ENCODE measurements around the gene TOMM7.
A peak's percentile ranks its signal among the peaks of the same experiment; 100 is the strongest.

The TOMM7 gene

DNA sequence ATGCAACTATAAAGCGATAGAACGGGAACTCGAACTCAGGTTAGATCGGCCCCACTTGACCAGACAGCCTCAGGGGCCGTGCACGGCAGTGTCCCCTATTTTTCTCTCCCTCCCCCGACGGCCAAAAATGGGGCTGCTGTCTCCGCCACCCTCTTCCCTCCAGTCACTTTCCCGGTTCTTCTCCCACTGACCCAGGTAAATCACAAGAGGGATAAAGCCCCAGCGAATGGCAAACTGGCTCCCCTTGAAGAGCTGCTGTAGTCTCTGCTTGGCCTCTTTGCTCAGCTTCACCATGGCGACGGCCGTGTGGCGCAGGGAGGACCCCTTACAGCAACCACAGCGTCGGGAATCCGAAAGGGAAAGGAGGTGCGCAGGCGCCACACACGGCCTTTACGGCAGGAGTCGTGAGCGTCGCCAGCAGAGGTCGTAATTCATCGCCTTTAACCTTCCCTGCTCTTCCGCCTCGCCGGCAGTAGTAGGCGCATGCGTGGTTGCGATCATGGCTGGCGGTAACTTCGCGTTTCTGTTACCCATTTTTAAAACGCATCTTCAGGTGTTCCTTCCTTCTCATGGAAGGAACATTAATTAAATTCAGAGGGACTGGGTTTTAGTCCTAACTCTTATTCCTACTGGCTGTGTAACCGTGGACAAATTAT, at the start of gene TOMM7:
Gene TOMM7, minus strand, starts transcription at position 364 of the 656 bp plus-strand sequence. Its CDS starts 70 bp downstream, at position 294.
- peaks cover 6% of the 10 kb centered on the region for H3K36me3 Mint-ChIP-seq
- H3K4me3 Mint-ChIP-seq, result peak within 1 kb of the TSS; percentile 96
- H3K27ac Mint-ChIP-seq, result peak within 1 kb of the TSS; percentile 94
- H3K4me1 Mint-ChIP-seq, result peaks cover 23% of the 10 kb centered on the region
- no peaks in the 10 kb centered on the region for H3K9me3 Mint-ChIP-seq
- no peaks in the 10 kb centered on the region for H3K27me3 Mint-ChIP-seq
- peak; percentile 97 for ATAC-seq

DNA sequence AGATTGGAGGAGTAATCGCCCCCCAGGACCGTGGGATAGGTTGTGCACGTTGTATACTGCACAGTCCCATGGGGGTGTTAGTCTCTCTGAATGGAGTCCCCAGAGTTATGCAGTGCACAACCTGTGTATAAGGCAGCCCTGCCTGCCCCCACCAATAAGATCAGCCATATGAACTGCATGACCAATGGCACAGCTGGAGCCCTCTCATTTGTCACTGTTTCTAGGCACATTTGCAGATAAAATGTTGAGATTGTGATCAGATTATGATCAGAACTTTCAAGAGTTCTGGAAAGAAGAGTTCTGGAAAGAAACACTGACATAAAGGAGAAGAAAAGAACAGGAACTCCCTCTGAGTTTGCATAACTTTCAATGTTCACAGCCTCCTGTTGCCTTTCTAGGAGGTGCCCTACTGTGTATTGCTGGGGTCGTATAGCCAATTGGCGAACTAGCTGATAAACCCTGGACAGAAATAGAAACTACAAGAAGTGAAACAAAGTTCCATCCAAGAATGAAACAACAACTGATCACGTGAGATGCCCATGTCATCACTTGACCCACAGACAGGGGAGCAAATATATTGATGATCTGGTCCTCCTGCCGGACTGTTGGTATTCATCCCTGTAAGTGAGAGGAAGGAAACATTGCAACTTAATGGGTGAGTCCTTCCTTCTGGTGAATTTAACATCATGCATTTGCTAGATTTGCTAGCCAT, 49.6 kb upstream of the TOMM7 start:
- Mint-ChIP-seq H3K27me3 (no peaks in the 10 kb centered on the region), H3K4me1 (peaks cover 42% of the 10 kb centered on the region), H3K27ac (peak overlapping the region; percentile 76), H3K36me3 (peaks cover 17% of the 10 kb centered on the region), H3K9me3 (no peaks in the 10 kb centered on the region), H3K4me3 (peak overlapping the region; percentile 67)
- peak; percentile 98 for ATAC-seq

DNA sequence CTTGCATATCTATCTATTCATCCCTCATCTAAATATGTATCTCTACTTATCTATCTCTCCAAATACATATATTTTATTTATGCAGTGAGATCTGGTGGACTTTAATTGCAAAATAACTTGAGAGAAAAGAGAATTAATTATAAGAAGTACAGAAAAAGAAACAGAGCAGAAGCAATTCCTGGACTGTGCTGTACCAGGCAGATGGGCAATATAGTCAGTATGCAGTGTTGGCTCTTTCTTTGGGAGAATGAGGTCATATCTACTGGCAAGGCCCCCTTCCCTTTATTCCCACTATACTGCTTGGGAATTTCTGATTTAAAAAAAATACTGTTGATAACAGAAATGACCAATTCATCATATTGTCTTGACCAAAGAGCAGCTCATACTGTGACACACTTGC, 49.0 kb upstream of the TOMM7 start:
- no peak for ATAC-seq
- Mint-ChIP-seq H3K9me3 (no peaks in the 10 kb centered on the region), H3K27ac (peak overlapping the region; percentile 76), H3K4me1 (peaks cover 43% of the 10 kb centered on the region), H3K4me3 (peak overlapping the region; percentile 67), H3K27me3 (no peaks in the 10 kb centered on the region), H3K36me3 (peaks cover 17% of the 10 kb centered on the region)

DNA sequence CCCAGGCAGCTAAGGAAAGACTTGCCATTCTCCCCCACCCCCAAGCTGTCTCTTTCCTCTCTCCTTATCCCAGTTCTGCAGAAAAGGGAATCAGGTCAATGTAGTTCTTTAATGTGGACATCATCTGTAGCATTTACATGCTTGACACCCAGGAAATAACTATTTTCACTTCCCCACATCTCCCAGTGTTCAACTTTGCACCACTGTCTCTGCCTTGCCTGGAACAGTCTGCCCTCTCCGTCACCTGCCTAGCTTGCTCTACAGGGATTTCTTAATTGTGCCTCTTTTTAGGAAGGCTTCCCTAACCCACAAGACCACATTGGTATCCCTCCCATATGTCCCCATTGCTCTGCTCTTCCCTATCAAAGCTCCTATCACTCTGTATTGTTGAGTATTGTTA, 45.9 kb upstream of the TOMM7 start:
- Mint-ChIP-seq H3K27me3 (no peaks in the 10 kb centered on the region), H3K4me1 (peaks cover 57% of the 10 kb centered on the region), H3K27ac (peak overlapping the region; percentile 47), H3K36me3 (peaks cover 37% of the 10 kb centered on the region), H3K9me3 (no peaks in the 10 kb centered on the region), H3K4me3 (no peak overlapping the region)
- ATAC-seq, result no peak

DNA sequence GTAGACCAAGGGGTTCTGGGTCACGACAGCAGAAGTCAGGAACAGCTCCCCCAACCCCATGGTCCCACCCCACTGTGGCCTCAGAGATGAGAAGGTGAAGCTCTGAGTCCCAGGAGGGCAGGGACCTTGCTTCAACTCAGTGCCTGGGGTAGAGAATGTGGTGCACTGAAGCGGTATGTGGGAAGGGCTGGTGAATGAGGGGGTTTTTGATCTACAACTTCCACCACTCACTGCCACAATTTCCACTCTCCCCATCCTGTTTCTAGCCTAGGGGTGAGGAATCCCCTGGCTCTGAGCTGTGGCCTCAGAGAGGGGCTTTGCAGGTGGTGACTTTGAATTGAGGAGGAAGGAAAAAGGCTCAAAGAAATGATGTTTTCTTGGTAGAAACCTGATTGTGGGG, 44.9 kb upstream of the TOMM7 start:
- Mint-ChIP-seq H3K4me1 (peaks cover 52% of the 10 kb centered on the region), H3K27me3 (no peaks in the 10 kb centered on the region), H3K4me3 (no peak overlapping the region), H3K9me3 (no peaks in the 10 kb centered on the region), H3K27ac (peak overlapping the region; percentile 21), H3K36me3 (peaks cover 42% of the 10 kb centered on the region)
- ATAC-seq, result no peak

DNA sequence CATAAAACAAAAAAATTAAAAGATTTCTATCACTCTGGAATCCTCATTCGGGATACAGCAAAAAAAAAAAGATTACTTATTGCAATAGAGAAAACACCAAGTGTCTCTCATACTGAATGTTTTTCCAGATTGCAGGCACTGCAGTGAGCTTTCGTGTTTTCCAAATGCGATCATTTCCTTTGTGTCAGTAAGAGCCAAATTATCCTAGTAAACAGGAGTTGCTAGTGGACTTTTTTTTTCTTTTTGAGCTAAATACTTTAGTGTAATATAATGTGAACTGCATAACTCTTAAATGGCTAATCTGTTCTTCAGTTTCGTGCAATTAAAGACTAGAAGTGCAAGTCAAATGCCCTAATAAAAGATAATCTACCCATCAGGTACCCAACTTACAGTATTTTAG, 44.4 kb upstream of the TOMM7 start:
- Mint-ChIP-seq H3K36me3 (peaks cover 47% of the 10 kb centered on the region), H3K27ac (no peak overlapping the region), H3K4me3 (no peak overlapping the region), H3K4me1 (peaks cover 46% of the 10 kb centered on the region), H3K27me3 (no peaks in the 10 kb centered on the region), H3K9me3 (no peaks in the 10 kb centered on the region)
- no peak for ATAC-seq

DNA sequence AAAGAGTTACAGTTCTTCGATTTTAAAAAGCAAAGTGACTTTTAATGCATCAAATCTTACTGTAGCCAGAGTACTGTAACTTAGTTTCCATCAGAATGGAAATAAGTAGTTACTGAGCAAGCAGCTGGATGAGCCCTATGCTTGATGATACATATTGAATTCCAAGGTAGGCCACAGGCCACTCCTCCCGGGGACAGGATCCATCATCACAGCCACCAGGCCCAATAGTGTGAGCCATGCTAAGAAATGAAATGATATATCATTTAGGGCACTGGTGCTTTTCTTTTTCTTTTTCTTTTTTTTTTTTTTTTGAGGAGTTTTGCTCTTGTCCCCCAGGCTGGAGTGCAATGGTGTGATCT, 42.9 kb upstream of the TOMM7 start:
- no peak for ATAC-seq

DNA sequence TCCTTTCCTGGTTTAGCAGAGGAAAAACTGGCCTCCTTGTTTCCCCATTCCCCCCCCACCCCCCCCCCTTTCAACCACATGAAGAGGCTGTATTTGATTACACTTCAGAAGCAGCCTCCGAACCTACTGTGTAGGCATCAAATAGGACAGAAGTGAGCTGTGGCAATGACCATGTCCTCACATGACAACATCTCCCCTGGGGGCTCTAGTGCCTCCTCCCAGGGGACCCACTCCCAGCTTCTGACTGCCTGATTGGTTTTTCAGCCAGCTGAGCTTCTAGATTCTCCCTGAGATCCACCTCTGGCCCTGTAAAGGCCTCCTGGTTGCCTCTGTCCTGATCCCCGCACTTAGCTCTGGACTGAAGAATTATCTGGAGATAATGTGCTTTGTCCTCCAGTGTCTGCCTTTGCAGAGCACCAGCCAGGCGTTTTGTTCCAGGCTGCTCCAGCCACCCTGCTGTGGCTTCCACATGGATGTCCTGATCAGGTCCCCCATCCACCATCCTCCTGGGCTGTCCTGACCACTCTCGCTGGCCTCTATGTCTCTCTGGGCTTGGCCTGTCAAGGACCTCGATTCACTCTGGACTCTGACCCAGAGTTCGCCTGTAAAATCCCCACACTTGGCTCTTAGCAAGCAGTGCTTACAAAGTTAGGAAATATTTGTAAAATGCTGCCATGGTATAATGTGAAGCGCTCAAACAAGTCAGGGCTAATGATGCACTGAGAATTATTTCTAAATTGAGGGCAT, 42.4 kb upstream of the TOMM7 start:
- no peak for ATAC-seq
- H3K36me3 Mint-ChIP-seq, result peaks cover 51% of the 10 kb centered on the region

More for the DNA sequence above, 42.9 kb upstream of the TOMM7 start:
- Mint-ChIP-seq H3K4me1 (peaks cover 36% of the 10 kb centered on the region), H3K27me3 (no peaks in the 10 kb centered on the region), H3K27ac (peak overlapping the region; percentile 59), H3K36me3 (peaks cover 52% of the 10 kb centered on the region), H3K9me3 (no peaks in the 10 kb centered on the region), H3K4me3 (no peak overlapping the region)

DNA sequence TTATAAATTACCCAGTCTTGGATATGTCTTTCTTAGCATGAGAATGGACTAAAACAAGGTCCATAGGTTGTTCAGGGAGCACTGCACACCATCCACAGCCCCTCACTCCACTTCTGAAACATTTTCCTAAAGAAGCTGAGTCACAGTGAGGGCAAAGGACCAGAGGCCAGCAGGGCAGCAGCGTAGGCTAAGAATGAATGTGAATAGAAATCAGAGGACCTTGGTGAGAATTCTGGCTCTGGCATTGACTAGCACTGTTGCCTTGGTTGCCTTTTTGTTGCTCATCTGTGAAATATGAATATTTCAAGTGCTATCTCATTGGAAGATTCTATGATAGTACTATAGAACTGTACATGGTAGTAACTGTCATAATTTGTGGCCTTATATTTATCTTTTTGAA, 41.7 kb upstream of the TOMM7 start:
- Mint-ChIP-seq H3K27me3 (no peaks in the 10 kb centered on the region), H3K9me3 (no peaks in the 10 kb centered on the region), H3K4me1 (peaks cover 40% of the 10 kb centered on the region), H3K4me3 (no peak overlapping the region), H3K36me3 (peaks cover 51% of the 10 kb centered on the region), H3K27ac (no peak overlapping the region)
- ATAC-seq, result no peak

More for the DNA sequence above, 42.4 kb upstream of the TOMM7 start:
- H3K9me3 Mint-ChIP-seq, result no peaks in the 10 kb centered on the region
- H3K27ac Mint-ChIP-seq, result peak overlapping the region; percentile 59
- peaks cover 36% of the 10 kb centered on the region for H3K4me1 Mint-ChIP-seq
- H3K4me3 Mint-ChIP-seq, result no peak overlapping the region
- H3K27me3 Mint-ChIP-seq, result no peaks in the 10 kb centered on the region

DNA sequence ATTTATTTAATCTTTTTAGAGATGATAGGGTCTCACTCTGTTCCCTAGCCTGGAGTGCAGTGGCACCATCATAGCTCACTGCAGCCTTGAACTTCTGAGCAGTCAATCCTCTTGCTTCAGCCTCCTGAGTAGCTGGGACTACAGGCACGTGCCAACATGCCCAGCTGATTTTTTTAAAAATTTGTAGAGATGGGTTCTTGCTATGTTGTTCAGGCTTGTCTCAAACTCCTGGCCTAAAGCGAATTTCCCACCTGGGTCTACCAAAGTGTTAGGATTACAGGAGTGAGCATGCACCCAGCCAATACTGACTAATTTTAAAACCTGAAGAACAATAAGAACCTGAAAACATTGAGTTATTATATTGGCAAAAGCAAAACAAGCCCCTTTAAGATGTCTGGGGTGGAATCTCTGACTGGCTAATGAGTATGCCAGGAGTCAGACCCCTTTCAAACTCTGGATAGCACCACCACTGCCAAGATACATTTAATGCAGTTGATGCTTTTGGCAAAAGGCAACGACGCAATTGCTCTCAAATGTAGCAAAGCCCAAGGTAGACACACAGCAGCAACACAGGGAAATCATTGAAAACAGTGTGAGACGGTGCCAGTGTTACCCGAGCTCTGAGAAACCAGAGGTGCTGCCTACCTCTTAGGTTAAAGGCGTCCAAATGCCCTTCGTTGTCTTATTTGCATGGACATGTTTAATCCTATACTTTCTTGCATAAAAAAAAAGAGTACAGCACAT, 40.7 kb upstream of the TOMM7 start:
- Mint-ChIP-seq H3K36me3 (peaks cover 56% of the 10 kb centered on the region), H3K9me3 (no peaks in the 10 kb centered on the region), H3K27me3 (no peaks in the 10 kb centered on the region), H3K4me1 (peaks cover 44% of the 10 kb centered on the region), H3K27ac (no peak overlapping the region), H3K4me3 (no peak overlapping the region)
- no peak for ATAC-seq

DNA sequence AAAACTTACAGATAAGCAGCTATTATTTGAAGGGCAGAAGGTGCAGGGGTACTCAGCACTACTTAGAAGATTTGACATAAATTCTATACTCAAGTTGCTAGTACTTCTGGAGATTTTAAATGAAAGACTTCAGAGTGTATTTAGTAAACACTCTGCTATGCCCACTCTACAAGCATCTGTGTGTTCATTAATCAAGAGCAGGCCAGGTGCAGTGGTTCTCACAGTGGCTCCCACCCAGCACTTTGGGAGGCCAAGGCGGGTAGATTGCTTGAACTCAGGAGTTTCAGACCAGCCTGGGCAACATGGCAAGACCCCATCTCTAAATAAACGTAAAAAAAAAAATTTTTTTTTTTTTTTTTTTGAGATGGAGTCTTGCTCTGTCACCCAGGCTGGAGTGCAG, 38.9 kb upstream of the TOMM7 start:
- Mint-ChIP-seq H3K27ac (no peak overlapping the region), H3K4me1 (peaks cover 37% of the 10 kb centered on the region), H3K4me3 (no peak overlapping the region), H3K36me3 (peaks cover 57% of the 10 kb centered on the region), H3K9me3 (no peaks in the 10 kb centered on the region), H3K27me3 (no peaks in the 10 kb centered on the region)
- no peak for ATAC-seq

DNA sequence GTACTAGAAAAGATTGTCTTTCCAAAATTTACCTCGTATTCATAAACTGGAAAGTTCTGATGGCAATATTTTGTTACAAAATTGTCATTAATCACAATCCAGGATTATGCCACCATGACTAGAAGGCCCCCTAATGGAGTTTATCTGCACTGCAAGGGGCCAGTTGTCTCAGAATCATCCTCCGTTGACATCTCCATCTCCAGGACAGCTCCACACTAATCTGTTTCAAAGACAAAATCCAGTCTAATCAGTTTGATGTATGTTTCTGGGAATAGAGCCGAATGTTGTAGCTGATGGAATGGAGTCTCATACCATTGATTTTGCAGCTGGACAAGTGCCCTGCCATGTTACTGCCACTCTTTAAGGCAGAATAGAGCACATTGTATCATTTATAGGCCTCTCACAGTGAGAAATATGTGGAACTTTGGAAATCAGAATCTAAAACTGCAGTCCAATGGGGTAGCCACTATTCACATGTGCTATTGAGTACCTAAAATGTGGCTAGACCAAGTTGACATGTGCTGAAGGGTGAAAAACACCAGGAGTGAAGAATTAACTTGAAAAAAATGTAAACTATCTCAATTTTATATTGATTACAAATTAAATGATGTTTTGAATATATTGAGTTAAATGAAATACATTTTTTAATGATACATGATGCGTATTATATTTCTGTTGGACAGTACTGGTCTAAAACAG, 38.3 kb upstream of the TOMM7 start:
- H3K27me3 Mint-ChIP-seq, result no peaks in the 10 kb centered on the region
- ATAC-seq, result no peak
- peaks cover 61% of the 10 kb centered on the region for H3K36me3 Mint-ChIP-seq
- peaks cover 43% of the 10 kb centered on the region for H3K4me1 Mint-ChIP-seq
- H3K4me3 Mint-ChIP-seq, result no peak overlapping the region
- no peaks in the 10 kb centered on the region for H3K9me3 Mint-ChIP-seq
- H3K27ac Mint-ChIP-seq, result no peak overlapping the region

DNA sequence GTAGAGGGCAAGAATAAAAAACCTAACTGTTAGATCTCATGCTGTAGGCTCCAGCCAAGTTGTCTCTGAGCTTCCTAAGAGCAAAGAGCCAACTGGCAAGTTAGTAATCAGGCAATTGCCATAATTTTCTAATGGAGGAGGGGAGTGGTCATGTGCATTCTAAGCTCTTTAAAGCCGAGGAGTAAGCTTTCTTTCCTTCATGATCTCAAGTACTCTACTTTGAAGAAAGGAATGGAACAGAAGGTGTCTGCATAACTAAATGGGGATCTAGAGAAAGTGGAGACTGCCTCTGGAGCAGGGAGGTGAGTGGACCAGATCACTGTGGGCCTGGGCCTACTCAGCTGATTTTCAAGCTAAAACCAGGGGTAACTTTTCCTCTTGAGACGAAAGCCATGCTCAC, 37.7 kb upstream of the TOMM7 start:
- no peaks in the 10 kb centered on the region for H3K27me3 Mint-ChIP-seq

DNA sequence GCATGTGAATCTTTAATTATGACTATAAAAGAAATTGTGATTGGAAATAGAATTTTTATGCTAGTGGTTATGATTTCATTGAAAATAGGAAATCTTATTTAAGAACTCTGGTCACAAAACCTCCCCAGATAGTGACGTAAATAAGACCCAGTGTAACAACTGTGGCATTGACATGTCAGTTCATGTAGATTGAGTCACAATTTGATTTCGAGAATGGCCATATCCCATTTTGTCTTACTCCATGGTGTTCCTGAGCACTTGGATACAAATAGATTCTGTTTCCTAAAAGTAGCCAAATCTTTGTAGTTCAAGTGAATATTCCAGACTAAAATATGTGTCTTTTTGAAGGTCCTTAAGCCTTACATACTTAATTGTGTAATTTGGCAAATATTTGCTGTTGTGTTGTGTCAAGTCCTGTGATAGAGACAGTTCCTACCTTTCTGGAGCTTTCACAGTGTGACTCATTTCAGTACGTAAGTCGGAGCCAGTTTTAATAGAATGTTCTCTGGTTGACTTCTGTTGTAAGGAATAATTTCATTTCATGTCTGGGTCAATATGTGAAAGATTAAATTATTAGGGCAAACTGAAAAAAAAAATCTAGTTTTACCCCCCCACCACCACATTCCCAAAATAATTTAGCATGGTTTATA, 37.1 kb upstream of the TOMM7 start:
- Mint-ChIP-seq H3K27ac (peak overlapping the region; percentile 70), H3K36me3 (peaks cover 55% of the 10 kb centered on the region), H3K27me3 (no peaks in the 10 kb centered on the region), H3K4me3 (no peak overlapping the region), H3K9me3 (no peaks in the 10 kb centered on the region), H3K4me1 (peaks cover 39% of the 10 kb centered on the region)
- no peak for ATAC-seq

More for the DNA sequence above, 37.7 kb upstream of the TOMM7 start:
- H3K4me1 Mint-ChIP-seq, result peaks cover 44% of the 10 kb centered on the region
- peaks cover 61% of the 10 kb centered on the region for H3K36me3 Mint-ChIP-seq
- peak overlapping the region; percentile 57 for H3K27ac Mint-ChIP-seq
- no peak overlapping the region for H3K4me3 Mint-ChIP-seq
- ATAC-seq, result no peak
- H3K9me3 Mint-ChIP-seq, result no peaks in the 10 kb centered on the region

All from stimulated activated memory B cell treated with anti-CD40 and anti-IgM and Interleukin-4, amounts not matched to agents 10 μg/mL and 1 μg/mL and 100 μg/mL, for 72 hours (primary cell).